Measurements from ENCODE around the gene INO80D.

GRCh38 chr2:206045251-206045650 is 40.7 kb downstream of the INO80D start:
- TF ChIP-seq, protein P1, sequence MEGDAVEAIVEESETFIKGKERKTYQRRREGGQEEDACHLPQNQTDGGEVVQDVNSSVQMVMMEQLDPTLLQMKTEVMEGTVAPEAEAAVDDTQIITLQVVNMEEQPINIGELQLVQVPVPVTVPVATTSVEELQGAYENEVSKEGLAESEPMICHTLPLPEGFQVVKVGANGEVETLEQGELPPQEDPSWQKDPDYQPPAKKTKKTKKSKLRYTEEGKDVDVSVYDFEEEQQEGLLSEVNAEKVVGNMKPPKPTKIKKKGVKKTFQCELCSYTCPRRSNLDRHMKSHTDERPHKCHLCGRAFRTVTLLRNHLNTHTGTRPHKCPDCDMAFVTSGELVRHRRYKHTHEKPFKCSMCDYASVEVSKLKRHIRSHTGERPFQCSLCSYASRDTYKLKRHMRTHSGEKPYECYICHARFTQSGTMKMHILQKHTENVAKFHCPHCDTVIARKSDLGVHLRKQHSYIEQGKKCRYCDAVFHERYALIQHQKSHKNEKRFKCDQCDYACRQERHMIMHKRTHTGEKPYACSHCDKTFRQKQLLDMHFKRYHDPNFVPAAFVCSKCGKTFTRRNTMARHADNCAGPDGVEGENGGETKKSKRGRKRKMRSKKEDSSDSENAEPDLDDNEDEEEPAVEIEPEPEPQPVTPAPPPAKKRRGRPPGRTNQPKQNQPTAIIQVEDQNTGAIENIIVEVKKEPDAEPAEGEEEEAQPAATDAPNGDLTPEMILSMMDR (IDR thresholded peaks at IDR 0.05; ENCODE audit: control extremely low read depth in 1 of 3, insufficient read depth in 1 of 3, low read depth in 1 of 3, low read length in 3 of 3) = no peak
- TF ChIP-seq ATF2 (IDR thresholded peaks at IDR 0.05; ENCODE audit: low read length) = no peak

Measured in H1 (cell line).